OCI-LY1 (cell line): ENCODE data around the gene CAMK2D.

Experiments used
- H2AFZ ChIP-seq: fragments of 200-600 bp; sonication (generic), shearing (Covaris generic); 2 replicates; pipeline ENCODE4 v1.6.0; 2014; ENCODE audit warnings: antibody characterized with exemption, mild to moderate bottlenecking, low read length
- H3F3A ChIP-seq: fragments of 200-600 bp; sonication (generic), shearing (Covaris generic); 2 replicates; pipeline ENCODE4 v1.6.0; 2014; ENCODE audit warnings: mild to moderate bottlenecking, antibody characterized with exemption, low read length, moderate library complexity; ENCODE audit not compliant: insufficient read depth
- H3K27ac ChIP-seq: fragments of 200-600 bp; sonication (generic); 2 replicates; pipeline ENCODE4 v1.5.1; 2014; ENCODE audit warnings: low read length, mixed run types, mild to moderate bottlenecking, low read depth; ENCODE audit not compliant: poor library complexity, severe bottlenecking
- H3K27me3 ChIP-seq: fragments of 200-600 bp; sonication (generic); 2 replicates; pipeline ENCODE4 v1.6.0; 2014; ENCODE audit warnings: antibody characterized with exemption, mild to moderate bottlenecking, low read length, moderate library complexity; ENCODE audit not compliant: insufficient read depth
- H3K36me3 ChIP-seq: fragments of 200-600 bp; sonication (generic); 2 replicates; pipeline ENCODE4 v1.6.1; 2014; ENCODE audit warnings: mild to moderate bottlenecking, antibody characterized with exemption, low read length, moderate library complexity, mixed read lengths; ENCODE audit not compliant: insufficient read depth
- H3K4me1 ChIP-seq: fragments of 200-600 bp; sonication (generic); 2 replicates; pipeline ENCODE4 v1.5.1; 2014; ENCODE audit warnings: mild to moderate bottlenecking, low read length, moderate library complexity; ENCODE audit not compliant: insufficient read depth, severe bottlenecking
- H3K4me2 ChIP-seq: fragments of 200-600 bp; sonication (generic), shearing (Covaris generic); 2 replicates; pipeline ENCODE4 v1.6.1; 2014; ENCODE audit warnings: low read length
- H3K4me3 ChIP-seq: fragments of 200-600 bp; sonication (generic); 2 replicates; pipeline ENCODE4 v1.5.1; 2014; ENCODE audit warnings: low read length, low read depth, mild to moderate bottlenecking, mixed read lengths; ENCODE audit not compliant: poor library complexity, severe bottlenecking
- H3K79me2 ChIP-seq: fragments of 200-600 bp; shearing (Covaris generic); 2 replicates; pipeline ENCODE4 v1.6.1; 2016; ENCODE audit warnings: mixed run types, low read length, mixed read lengths; ENCODE audit not compliant: insufficient read depth
- H3K9ac ChIP-seq: fragments of 200-600 bp; sonication (generic), shearing (Covaris generic); 2 replicates; pipeline ENCODE4 v1.6.1; 2014; ENCODE audit warnings: mild to moderate bottlenecking, low read length, mixed read lengths
- H3K9me2 ChIP-seq: fragments of 200-600 bp; sonication (generic), shearing (Covaris generic); 2 replicates; pipeline ENCODE4 v1.6.1; 2014; ENCODE audit warnings: low read depth, mild to moderate bottlenecking, low read length, mixed read lengths
- H3K9me3 ChIP-seq: fragments of 200-600 bp; shearing (Covaris generic); 2 replicates; pipeline ENCODE4 v1.6.1; 2014; ENCODE audit warnings: low read length, mixed read lengths
- H4K20me1 ChIP-seq: fragments of 200-600 bp; sonication (generic), shearing (Covaris generic); 2 replicates; pipeline ENCODE4 v1.6.0; 2016; ENCODE audit warnings: mild to moderate bottlenecking, low read length; ENCODE audit not compliant: insufficient read depth
- EZH2 ChIP-seq: fragments of 200-600 bp; sonication (generic), shearing (Covaris generic); IDR thresholded peaks from 2 replicates; pipeline ENCODE4 v1.8.0; 2017; ENCODE audit warnings: borderline replicate concordance, mixed run types, mild to moderate bottlenecking, antibody characterized with exemption, low read length, moderate library complexity, mixed read lengths
- TF ChIP-seq, protein P1 (sequence below): fragments of 200-600 bp; sonication (generic), shearing (Covaris generic); IDR thresholded peaks from 2 replicates; pipeline ENCODE4 v1.5.1; 2017; ENCODE audit warnings: mild to moderate bottlenecking, antibody characterized with exemption, low read length, moderate library complexity, mixed read lengths

Gene CAMK2D

DNA sequence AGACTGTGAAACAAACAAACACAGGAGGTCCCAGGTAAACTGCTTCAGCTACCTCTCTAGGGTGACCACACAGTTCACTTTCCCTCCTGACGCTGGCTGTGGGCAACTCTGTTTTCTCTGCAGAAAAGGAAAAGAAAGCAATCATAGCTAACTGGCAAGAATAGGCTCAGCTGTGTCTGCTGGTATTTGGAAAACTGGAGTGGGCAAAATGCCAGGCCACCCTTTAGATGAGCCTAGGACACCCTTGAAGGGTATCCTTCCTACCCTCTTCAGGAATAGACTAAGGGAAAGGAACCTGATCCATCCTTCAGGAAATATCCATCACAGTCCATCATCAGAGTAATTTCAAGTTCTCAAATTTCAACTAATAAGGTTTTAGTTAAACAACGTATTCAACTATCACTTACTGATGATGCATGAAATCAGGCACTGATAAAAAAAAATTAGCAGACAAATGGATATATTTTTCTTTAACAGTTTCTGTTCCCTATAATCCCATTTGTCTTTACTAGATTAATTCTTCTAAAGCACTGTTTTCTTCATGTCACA is 60.9 kb downstream of the CAMK2D start:
- no peak for TF ChIP-seq EZH2
- TF ChIP-seq, protein P1, sequence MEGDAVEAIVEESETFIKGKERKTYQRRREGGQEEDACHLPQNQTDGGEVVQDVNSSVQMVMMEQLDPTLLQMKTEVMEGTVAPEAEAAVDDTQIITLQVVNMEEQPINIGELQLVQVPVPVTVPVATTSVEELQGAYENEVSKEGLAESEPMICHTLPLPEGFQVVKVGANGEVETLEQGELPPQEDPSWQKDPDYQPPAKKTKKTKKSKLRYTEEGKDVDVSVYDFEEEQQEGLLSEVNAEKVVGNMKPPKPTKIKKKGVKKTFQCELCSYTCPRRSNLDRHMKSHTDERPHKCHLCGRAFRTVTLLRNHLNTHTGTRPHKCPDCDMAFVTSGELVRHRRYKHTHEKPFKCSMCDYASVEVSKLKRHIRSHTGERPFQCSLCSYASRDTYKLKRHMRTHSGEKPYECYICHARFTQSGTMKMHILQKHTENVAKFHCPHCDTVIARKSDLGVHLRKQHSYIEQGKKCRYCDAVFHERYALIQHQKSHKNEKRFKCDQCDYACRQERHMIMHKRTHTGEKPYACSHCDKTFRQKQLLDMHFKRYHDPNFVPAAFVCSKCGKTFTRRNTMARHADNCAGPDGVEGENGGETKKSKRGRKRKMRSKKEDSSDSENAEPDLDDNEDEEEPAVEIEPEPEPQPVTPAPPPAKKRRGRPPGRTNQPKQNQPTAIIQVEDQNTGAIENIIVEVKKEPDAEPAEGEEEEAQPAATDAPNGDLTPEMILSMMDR = no peak
- Histone ChIP-seq H3K79me2 (peaks cover 93% of the 10 kb centered on the region), H3K9me2 (no peaks in the 10 kb centered on the region), H3F3A (no peaks in the 10 kb centered on the region), H3K27ac (no peak overlapping the region), H2AFZ (no peak overlapping the region), H3K9me3 (no peaks in the 10 kb centered on the region), H4K20me1 (no peaks in the 10 kb centered on the region), H3K4me1 (peaks cover 6% of the 10 kb centered on the region), H3K4me3 (no peak overlapping the region), H3K4me2 (no peak overlapping the region), H3K36me3 (peaks cover 10% of the 10 kb centered on the region), H3K27me3 (no peaks in the 10 kb centered on the region), H3K9ac (no peak overlapping the region)

DNA sequence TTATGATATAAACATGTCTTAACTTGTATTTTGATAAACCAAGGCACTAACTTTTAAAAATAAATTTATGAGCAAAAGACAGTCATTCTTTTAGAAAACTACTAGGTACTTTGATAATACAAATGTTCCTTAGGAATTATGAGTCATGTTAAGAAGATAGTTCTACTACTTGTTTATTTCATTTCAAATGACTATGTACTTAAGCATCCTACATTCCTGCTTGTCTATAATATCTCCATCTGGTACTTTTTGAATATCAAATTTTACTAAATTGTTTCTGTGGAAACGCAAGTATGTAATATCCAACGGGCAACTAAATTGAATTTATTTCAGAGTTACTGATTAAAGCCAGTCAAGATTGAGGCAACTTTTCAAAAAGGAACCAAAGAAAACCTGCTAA is 61.8 kb downstream of the CAMK2D start:
- Histone ChIP-seq H3K9ac (no peak overlapping the region), H3K9me3 (no peaks in the 10 kb centered on the region), H3K36me3 (peaks cover 10% of the 10 kb centered on the region), H3K79me2 (peaks cover 93% of the 10 kb centered on the region), H3K9me2 (no peaks in the 10 kb centered on the region), H2AFZ (no peak overlapping the region), H3K4me2 (no peak overlapping the region), H3F3A (no peaks in the 10 kb centered on the region), H4K20me1 (no peaks in the 10 kb centered on the region), H3K27ac (no peak overlapping the region), H3K4me3 (no peak overlapping the region), H3K27me3 (no peaks in the 10 kb centered on the region), H3K4me1 (peaks cover 10% of the 10 kb centered on the region)
- TF ChIP-seq EZH2 = no peak
- TF ChIP-seq, protein P1 = no peak

DNA sequence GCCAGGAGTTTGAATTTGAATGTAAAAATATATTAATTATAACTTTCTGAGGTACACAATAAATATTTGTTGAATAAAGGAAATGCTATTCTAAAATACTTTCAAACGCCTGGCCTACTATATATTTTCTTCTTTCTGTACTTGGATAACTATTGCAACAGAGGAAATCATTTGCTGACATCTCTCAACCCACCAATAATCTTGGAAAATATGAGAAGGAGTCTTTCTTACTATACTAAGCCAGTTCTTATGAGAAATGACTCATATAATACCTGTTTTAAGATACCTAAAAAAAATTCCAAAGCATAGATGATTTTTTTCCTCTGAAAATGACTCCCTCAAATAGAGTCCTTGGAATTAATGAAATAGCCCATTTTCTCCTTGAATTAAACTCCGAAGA is 64.1 kb downstream of the CAMK2D start:
- TF ChIP-seq, protein P1 = no peak
- no peak for TF ChIP-seq EZH2
- Histone ChIP-seq H3K36me3 (no peaks in the 10 kb centered on the region; the same call in 1 of the 2 replicates), H3K9me2 (no peaks in the 10 kb centered on the region), H3K27me3 (no peaks in the 10 kb centered on the region), H4K20me1 (no peaks in the 10 kb centered on the region), H3K4me3 (no peak overlapping the region), H2AFZ (no peak overlapping the region), H3K79me2 (peaks cover 94% of the 10 kb centered on the region), H3K4me2 (no peak overlapping the region), H3K27ac (no peak overlapping the region), H3K9me3 (no peaks in the 10 kb centered on the region), H3K4me1 (peaks cover 31% of the 10 kb centered on the region), H3K9ac (no peak overlapping the region), H3F3A (no peaks in the 10 kb centered on the region)
